MG63 (cell line): ENCODE measurements around the gene CEBPB. TPM values are rescaled to one million over a fixed set of nuclear protein-coding genes. Genes with fewer than 3 reads are reported as not detected.
A peak's percentile ranks its signal among the peaks of the same experiment; 100 is the strongest.
"Not testable (repeated sequence)": the region's sequence is repeated elsewhere in the genome, so short reads cannot be mapped to it uniquely, and the experiment has no call there.

Experiments used
- DNase-seq: peaks from one replicate; pipeline ENCODE4 v3.0.0-alpha.2; 2020
- H3K27me3 ChIP-seq: fragments of 250-450 bp; sonication (Bioruptor Pico); 2 replicates; pipeline ENCODE4 v1.5.1; 2020; ENCODE audit warnings: mild to moderate bottlenecking, moderate library complexity
- H3K36me3 ChIP-seq: fragments of 250-450 bp; sonication (Bioruptor Pico); 2 replicates; pipeline ENCODE4 v1.5.1; 2020; ENCODE audit warnings: mild to moderate bottlenecking, moderate library complexity
- H3K4me3 ChIP-seq: fragments of 250-450 bp; sonication (Bioruptor Pico); 2 replicates; pipeline ENCODE4 v1.5.1; 2020; ENCODE audit warnings: mild to moderate bottlenecking, moderate library complexity
- H3K9me3 ChIP-seq: fragments of 250-450 bp; sonication (Bioruptor Pico); 2 replicates; pipeline ENCODE4 v1.5.1; 2020; ENCODE audit warnings: mild to moderate bottlenecking, moderate library complexity
- total RNA-seq: library from RNA; depleted of rRNA; stranded (reverse); fragments of >200 nt; shearing (Covaris generic); gene quantifications from 2 replicates; pipeline ENCODE4 v1.2.3, GENCODE V29; 2014; ENCODE audit warnings: low replicate concordance

The CEBPB gene
- total RNA-seq, 1 experiment from 2014 or later, result 46.5 TPM

DNA sequence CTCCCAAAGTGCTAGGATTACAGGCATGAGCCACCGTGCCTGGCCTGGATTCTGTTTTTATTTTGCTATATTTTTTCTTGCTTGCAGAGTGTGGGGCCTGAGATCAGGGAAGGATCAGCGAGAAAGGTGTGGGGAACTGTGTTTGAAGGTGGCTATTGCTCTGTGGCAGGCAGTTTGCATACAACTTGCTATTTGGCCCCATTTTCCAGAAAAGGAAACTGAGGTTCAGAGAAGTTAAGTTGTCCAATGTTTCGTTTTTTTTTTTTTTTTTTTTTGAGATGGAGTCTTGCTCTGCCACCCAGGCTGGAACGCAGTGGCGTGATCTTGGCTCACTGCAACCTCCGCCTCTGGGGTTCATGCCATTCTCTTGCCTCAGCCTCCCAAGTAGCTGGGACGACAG lies 29.1 kb upstream of the CEBPB start:
- DNase-seq, H3K36me3 ChIP-seq, H3K27me3 ChIP-seq, H3K4me3 ChIP-seq, H3K9me3 ChIP-seq: not testable (repeated sequence)

DNA sequence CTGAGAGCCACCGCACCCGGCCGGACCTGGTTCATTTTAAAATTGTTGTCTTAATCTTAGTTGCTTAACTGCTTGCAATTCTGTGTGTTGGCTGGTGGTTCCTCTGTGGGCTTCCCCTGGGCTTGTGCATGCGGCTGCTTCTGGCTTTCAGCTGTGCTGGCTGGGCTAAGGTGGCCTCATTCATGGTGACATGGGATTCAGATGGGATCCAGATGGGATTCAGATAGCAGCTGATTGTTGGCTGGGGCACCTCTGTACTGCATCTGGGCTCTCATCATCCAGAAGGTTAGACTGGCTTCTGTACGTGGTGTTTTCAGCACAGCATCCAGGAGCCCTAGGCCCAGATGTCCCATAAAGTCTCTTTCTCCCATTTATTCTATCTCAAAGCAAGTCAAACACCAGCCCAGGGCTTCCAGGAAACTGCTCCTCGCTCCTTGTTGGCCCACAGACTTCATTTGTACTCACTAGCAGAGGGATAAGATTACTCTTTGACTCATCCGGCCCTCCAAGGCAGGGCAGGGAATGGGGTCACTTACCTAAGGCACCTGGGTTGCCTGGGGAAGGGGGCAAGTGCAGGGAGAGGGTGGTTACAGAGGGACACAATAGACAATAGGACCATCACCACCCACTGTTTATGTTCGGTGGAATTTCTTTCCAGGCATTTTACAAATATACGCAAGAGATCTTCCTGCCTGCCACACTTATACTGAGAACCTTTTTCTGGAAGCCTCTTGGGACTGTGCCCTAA lies 26.9 kb upstream of the CEBPB start:
- Histone ChIP-seq H3K4me3 (no peak overlapping the region), H3K9me3 (no peaks in the 10 kb centered on the region), H3K36me3 (no peaks in the 10 kb centered on the region), H3K27me3 (no peaks in the 10 kb centered on the region)
- peak; percentile 25 for DNase-seq

DNA sequence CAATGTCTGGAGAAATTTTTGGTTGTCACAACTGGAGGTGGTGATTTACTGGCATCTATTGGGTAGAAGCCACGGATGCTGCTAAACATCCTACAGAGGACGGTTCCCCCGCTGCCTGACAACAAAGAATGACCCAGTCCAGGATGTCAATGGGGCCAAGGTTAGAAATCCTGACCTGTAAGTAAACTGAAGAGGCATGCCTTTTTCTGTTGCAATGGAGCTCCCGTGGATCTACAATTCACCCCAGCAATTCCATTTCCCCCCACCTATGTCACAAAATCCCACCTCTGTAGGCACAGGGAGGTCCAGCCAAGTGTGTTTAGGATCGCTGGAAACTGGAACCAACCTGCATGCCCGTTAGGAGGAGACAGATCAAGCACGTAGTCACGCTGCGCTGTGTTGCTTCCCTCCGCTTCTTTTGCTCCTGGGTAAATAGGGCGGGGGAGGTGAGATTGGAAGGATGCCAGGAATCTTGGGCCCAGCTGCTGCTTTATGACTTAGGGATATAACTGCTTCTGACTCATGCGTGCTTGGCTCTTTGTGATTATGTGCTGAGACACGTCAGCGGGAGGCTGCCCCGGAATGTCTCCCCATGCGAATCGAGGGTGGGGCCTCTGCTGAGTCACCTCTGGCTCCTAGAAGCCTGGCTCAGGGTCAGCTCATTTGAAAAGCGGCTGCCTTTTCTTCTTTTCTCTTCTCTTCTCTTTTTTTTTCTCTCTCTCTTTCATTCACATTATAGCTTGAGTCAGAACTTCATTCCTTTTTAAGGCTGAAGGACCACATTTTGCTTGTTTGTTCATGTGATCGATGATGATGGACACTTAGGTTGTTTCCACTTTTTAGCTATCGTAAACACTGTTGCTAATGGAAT lies 24.7 kb upstream of the CEBPB start:
- Histone ChIP-seq H3K36me3 (no peaks in the 10 kb centered on the region), H3K4me3 (peak overlapping the region; percentile 37)
- DNase-seq, result peak; percentile 99

DNA sequence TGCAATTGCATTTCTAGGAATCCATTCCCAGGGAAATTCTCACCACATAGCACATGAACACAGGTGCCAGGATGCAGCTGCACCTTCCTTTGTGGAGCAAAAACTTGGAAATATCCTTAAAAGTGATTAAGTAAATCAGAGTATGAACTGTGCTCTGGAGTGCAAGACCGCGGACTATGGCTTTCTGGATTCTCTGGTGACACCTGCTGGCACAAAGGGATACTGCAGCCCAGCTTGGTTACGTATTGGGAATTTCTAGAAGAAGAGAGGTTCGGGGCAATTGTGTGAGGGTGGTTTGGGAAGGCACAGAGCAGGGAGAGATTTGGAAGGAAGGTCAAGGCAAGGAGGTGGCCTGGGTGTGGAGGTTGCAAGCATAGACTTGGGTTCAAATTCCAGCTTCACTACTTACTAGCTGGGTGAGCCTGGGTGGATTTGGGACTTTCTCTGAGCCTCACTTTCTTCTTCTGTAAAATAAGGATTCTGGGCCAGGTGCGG lies 21.3 kb upstream of the CEBPB start:
- no peaks in the 10 kb centered on the region for H3K9me3 ChIP-seq
- H3K4me3 ChIP-seq, result no peak overlapping the region
- no peaks in the 10 kb centered on the region for H3K36me3 ChIP-seq
- DNase-seq, result peak; percentile 64
- no peaks in the 10 kb centered on the region for H3K27me3 ChIP-seq

More for the DNA sequence above, 24.7 kb upstream of the CEBPB start:
- H3K27me3 ChIP-seq, result no peaks in the 10 kb centered on the region
- no peaks in the 10 kb centered on the region for H3K9me3 ChIP-seq

GRCh38 chr20:50170549-50171220 lies 19.9 kb upstream of the CEBPB start:
- Histone ChIP-seq H3K4me3 (no peak overlapping the region), H3K27me3 (no peaks in the 10 kb centered on the region), H3K36me3 (no peaks in the 10 kb centered on the region), H3K9me3 (no peaks in the 10 kb centered on the region)
- DNase-seq, result no peak

- no peaks in the 10 kb centered on the region for H3K9me3 ChIP-seq
- H3K27me3 ChIP-seq, result no peaks in the 10 kb centered on the region
- H3K36me3 ChIP-seq, result no peaks in the 10 kb centered on the region
- H3K4me3 ChIP-seq, result peak overlapping the region; percentile 54
- DNase-seq, result peak; percentile 93
Measured at GRCh38 chr20:50172347-50173013, 18.1 kb upstream of the CEBPB start.

DNA sequence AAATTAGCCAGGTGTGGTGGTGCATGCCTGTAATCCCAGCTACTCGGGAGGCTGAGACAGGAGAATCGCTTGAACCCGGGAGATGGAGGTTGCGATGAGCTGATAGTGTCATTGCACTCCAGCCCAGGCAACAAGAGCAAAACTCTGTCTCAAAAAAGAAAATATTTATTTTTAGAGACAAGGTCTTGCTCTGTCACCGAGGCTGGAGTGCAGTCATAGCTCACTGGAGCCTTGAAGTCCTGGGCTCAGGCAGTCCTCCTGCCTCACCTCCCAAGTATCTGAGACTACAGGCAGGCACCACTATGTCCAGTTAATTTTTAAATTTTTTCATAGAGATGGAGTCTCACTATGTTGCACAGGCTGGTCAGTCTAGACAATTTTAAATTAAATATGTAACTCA lies 16.2 kb upstream of the CEBPB start:
- Histone ChIP-seq H3K36me3 (no peaks in the 10 kb centered on the region), H3K4me3 (no peak overlapping the region), H3K9me3 (no peaks in the 10 kb centered on the region), H3K27me3 (no peaks in the 10 kb centered on the region)
- no peak for DNase-seq

GRCh38 chr20:50175938-50176933 lies 14.4 kb upstream of the CEBPB start:
- Histone ChIP-seq H3K36me3 (no peaks in the 10 kb centered on the region), H3K27me3 (no peaks in the 10 kb centered on the region), H3K9me3 (no peaks in the 10 kb centered on the region), H3K4me3 (no peak overlapping the region)
- DNase-seq, result no peak

DNA sequence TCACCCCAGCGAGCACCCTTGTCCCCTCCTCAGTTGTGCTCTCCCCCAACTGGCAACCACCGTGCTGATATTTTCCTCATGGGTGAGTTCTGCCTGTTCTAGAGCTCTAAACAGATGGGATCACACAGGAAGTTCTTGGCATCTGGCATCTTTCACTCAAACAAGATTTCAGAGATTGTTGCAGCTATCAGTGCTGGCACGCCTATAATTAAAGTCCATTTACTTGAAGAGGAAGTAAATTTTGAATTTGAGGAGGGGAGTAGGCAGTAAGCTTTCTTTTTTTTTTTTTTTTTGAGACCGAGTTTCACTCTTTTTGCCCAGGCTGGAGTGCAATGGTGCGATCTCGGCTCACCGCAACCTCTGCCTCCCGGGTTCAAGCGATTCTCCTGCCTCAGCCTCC lies 12.0 kb upstream of the CEBPB start:
- not testable (repeated sequence) for H3K27me3 ChIP-seq, H3K36me3 ChIP-seq, DNase-seq, H3K9me3 ChIP-seq, H3K4me3 ChIP-seq

GRCh38 chr20:50181344-50181743 lies 9.3 kb upstream of the CEBPB start:
- no peak for DNase-seq
- Histone ChIP-seq H3K4me3 (no peak overlapping the region), H3K27me3 (no peaks in the 10 kb centered on the region), H3K36me3 (no peaks in the 10 kb centered on the region), H3K9me3 (no peaks in the 10 kb centered on the region)

DNA sequence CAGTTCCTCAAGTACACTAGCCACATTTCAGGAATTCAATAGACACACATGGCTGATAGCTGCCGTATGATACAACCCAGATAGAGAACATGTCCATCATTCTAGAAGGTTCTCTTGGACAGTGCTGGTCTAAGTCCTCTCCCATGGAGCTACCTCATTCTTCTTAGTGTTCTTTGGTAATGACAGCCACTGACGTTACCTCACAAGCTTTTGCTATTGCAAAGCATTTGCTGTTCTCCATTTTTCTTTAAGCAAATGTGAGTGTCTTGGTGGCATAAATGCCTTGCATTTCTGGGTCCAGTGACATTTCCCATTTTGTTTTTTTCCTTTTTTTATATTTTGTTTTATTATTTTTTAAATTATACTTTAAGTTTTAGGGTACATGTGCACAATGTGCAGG lies 8.3 kb upstream of the CEBPB start:
- H3K4me3 ChIP-seq, result no peak overlapping the region
- DNase-seq, result no peak
- no peaks in the 10 kb centered on the region for H3K36me3 ChIP-seq
- H3K9me3 ChIP-seq, result no peaks in the 10 kb centered on the region
- no peaks in the 10 kb centered on the region for H3K27me3 ChIP-seq

DNA sequence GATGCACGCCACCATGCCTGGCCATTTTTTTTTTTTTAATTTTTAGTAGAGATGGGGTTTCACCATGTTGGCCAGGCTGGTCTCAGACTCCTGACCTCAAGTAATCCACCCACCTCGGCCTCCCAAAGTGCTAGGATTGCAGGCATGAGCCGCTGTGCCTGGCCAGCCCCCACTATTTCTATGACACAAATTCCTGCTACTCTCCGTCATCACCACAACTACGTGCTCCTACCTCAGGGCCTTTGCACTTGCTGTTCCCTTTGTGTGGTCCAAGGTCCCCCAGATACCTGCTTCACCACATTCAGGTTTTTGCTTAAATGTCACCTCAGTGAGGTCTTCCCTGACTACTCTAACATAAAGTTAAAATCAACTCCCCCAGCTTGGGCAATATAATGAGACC lies 5.2 kb upstream of the CEBPB start:
- no peaks in the 10 kb centered on the region for H3K27me3 ChIP-seq
- DNase-seq, result no peak
- H3K4me3 ChIP-seq, result no peak overlapping the region
- H3K9me3 ChIP-seq, result no peaks in the 10 kb centered on the region
- no peaks in the 10 kb centered on the region for H3K36me3 ChIP-seq

DNA sequence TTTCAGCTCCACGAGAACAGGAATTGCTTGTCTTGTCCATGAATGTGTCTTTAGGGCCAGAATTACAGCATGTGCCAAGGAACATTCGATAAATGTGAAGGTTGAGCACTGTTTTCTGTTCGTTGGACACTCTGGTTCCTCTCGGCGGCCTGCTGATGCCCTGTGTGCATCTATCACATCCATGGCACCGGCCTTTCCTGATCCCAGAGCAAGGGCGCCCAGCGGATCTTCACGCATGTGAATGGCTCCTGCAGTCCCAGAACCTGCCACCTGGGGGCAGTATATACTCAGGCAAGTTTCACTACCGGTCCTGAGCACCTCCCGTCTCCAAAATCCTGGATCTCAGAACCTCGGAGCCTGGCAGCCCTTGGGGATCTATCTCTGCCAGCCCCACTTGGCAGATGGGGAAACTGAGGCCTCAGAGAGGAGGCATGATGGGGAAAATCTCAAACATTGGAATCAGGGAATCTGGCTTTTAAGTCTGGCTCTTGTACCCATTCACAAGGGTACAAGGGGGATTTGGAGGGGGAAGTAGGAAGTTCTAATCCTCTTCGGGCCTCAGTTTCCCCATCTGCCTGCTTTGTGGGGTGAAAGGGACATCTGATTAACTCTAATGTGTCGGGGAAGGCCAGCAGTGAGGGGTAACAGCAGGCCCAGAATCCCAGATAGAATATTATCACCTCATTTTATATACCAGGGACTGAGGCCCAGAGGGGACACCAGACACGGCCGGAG lies 4.3 kb upstream of the CEBPB start:
- Histone ChIP-seq H3K4me3 (no peak overlapping the region), H3K36me3 (no peaks in the 10 kb centered on the region), H3K9me3 (no peaks in the 10 kb centered on the region), H3K27me3 (no peaks in the 10 kb centered on the region)
- DNase-seq, result peak; percentile 82

- Histone ChIP-seq H3K27me3 (no peaks in the 10 kb centered on the region), H3K36me3 (peaks cover 2% of the 10 kb centered on the region), H3K4me3 (no peak overlapping the region), H3K9me3 (no peaks in the 10 kb centered on the region)
- DNase-seq, result no peak
Measured at GRCh38 chr20:50186987-50187402, 3.6 kb upstream of the CEBPB start.

- Histone ChIP-seq H3K4me3 (no peak overlapping the region), H3K9me3 (no peaks in the 10 kb centered on the region), H3K27me3 (no peaks in the 10 kb centered on the region), H3K36me3 (peaks cover 7% of the 10 kb centered on the region)
- DNase-seq, result no peak
Measured at GRCh38 chr20:50187403-50188051, 3.1 kb upstream of the CEBPB start.
